Esophagus muscularis mucosa (tissue), 4 donors: ENCODE measurements around the gene OPN1SW.

Experiments
- EP300 ChIP-seq: sonication (generic); formaldehyde crosslinking; IDR thresholded peaks from one replicate; pipeline ENCODE4 v1.6.1; 2017; ENCODE audit warnings: antibody characterized with exemption
- POLR2A ChIP-seq: fragments of 450-650 bp; IDR thresholded peaks from one replicate; pipeline ENCODE4 v1.6.1; 2017; ENCODE audit warnings: antibody characterized with exemption, moderate library complexity, mild to moderate bottlenecking, low read depth
- POLR2AphosphoS5 ChIP-seq, 2 donors: sonication (generic); formaldehyde crosslinking; IDR thresholded peaks; one replicate each; pipeline ENCODE4 v1.6.1; 2017; ENCODE audit warnings: antibody characterized with exemption in 2 of 2
- TF ChIP-seq, protein P1 (sequence below), 3 experiments: fragments of 200-600 bp in 2 of 3; fragments of 450-650 bp in 1 of 3; sonication (generic) in 2 of 3; IDR thresholded peaks; one replicate each; pipeline ENCODE4 v1.5.1; 2017 to 2019; ENCODE audit warnings: antibody characterized with exemption in 3 of 3, mild to moderate bottlenecking in 2 of 3, moderate library complexity in 1 of 3

DNA sequence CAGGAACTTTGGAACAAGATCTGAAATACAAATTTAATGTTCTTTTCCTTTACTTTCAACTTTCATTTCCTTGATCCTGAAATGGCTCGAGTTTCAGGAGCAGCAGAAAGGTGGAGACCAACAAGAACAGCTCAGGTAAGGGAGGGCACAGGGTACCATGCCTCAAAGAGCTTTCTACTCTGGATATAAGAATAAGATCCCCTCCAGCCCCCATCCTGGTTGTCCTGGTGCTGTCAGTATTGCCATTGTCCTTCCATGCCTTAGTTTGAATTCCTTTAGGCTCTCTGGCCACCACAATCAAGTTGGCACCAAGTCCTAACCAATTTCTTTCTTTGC is 48.9 kb downstream of the OPN1SW start:
- TF ChIP-seq POLR2A, result no peak
- no peak for TF ChIP-seq EP300
- TF ChIP-seq, protein P1, sequence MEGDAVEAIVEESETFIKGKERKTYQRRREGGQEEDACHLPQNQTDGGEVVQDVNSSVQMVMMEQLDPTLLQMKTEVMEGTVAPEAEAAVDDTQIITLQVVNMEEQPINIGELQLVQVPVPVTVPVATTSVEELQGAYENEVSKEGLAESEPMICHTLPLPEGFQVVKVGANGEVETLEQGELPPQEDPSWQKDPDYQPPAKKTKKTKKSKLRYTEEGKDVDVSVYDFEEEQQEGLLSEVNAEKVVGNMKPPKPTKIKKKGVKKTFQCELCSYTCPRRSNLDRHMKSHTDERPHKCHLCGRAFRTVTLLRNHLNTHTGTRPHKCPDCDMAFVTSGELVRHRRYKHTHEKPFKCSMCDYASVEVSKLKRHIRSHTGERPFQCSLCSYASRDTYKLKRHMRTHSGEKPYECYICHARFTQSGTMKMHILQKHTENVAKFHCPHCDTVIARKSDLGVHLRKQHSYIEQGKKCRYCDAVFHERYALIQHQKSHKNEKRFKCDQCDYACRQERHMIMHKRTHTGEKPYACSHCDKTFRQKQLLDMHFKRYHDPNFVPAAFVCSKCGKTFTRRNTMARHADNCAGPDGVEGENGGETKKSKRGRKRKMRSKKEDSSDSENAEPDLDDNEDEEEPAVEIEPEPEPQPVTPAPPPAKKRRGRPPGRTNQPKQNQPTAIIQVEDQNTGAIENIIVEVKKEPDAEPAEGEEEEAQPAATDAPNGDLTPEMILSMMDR (IDR thresholded peaks at IDR 0.05), result no peak
- no peak for TF ChIP-seq POLR2AphosphoS5 (IDR thresholded peaks at IDR 0.05)
